ENCODE measurements around the gene FEM1C. TPM values are rescaled to one million over a fixed set of nuclear protein-coding genes. Genes with fewer than 3 reads are reported as not detected.

The FEM1C gene
- total RNA-seq, 1 experiment from 2014 or later, result 27.5 TPM

- no peak for TF ChIP-seq REST (IDR thresholded peaks at IDR 0.05; ENCODE audit: low read depth)
- no peak for TF ChIP-seq POLR2A (IDR thresholded peaks at IDR 0.05; ENCODE audit: borderline replicate concordance, extremely low read depth, insufficient read depth, insufficient read length)
Measured at GRCh38 chr5:115589043-115589442, 44.5 kb upstream of the FEM1C start (continued).

GRCh38 chr5:115588640-115589039 is 44.1 kb upstream of the FEM1C start:
- RAD21 ChIA-PET (ENCODE audit: low non-redundant PET in 1 of 2, low total read pairs in 2 of 2, uncharacterized antibody in 2 of 2, unreplicated experiment in 2 of 2), result no interaction called here
- POLR2A ChIA-PET, result no interaction called here
- no peak for DNase-seq (ENCODE audit: low read depth, low spot score)
- peaks cover 0 to under 1% of the 10 kb centered on the region in 2 experiments; a peak in 1 of 4 replicates for H3K4me1 ChIP-seq (ENCODE audit: control insufficient read depth in 1 of 2, insufficient read depth in 2 of 2, low read length in 2 of 2)
- H3K27me3 ChIP-seq (ENCODE audit: insufficient read depth, low read length), result no peaks in the 10 kb centered on the region
- intact Hi-C loops (cut with micrococcal nuclease), result loop anchor here (5.0 kb wide), 1 partner anchor 491 kb away; no protein-coding TSS in a partner anchor
- no peaks in the 10 kb centered on the region for H3K36me3 ChIP-seq (ENCODE audit: control insufficient read depth in 1 of 2, insufficient read depth in 2 of 2, low read length in 2 of 2)
- no peaks in the 10 kb centered on the region for H3K9me2 ChIP-seq (ENCODE audit: insufficient read depth)
- no peak for ATAC-seq
- no peak overlapping the region for H2AFZ ChIP-seq (ENCODE audit: low read depth, low read length, poor library complexity, severe bottlenecking)
- no peaks in the 10 kb centered on the region for H3K9me3 ChIP-seq (ENCODE audit: control insufficient read depth in 1 of 2, insufficient read depth in 1 of 2, low read depth in 1 of 2, low read length in 2 of 2)
- no peak overlapping the region for H3K4me2 ChIP-seq (ENCODE audit: low read length)
- no peak overlapping the region for H3K27ac ChIP-seq (ENCODE audit: low read depth, low read length)
- no TSS peak for BruUV-seq (replicated peaks)
- CTCF ChIA-PET, result interaction anchor here (1.6 kb wide), 1 partner anchor 27 kb away, joined by 3 read pairs; no protein-coding TSS in a partner anchor
- H3K4me3 ChIP-seq (replicated peaks in 1 of 2; ENCODE audit: low read depth in 1 of 2, low read length in 2 of 2), result no peak overlapping the region
- H4K20me1 ChIP-seq (ENCODE audit: insufficient read depth), result no peaks in the 10 kb centered on the region
- no peaks in the 10 kb centered on the region for H3K79me2 ChIP-seq (ENCODE audit: insufficient read depth, low read length)
- no peak overlapping the region for H3K9ac ChIP-seq (ENCODE audit: low read length)
- no peak for TF ChIP-seq ELF1 (IDR thresholded peaks at IDR 0.05; ENCODE audit: borderline replicate concordance, low read depth)
- TF ChIP-seq POLR2AphosphoS5 (IDR thresholded peaks at IDR 0.05; ENCODE audit: low read depth, low read length), result no peak
- TF ChIP-seq ZNF274 (IDR thresholded peaks at IDR 0.05; ENCODE audit: low read depth, low read length), result no peak
- TF ChIP-seq FOSL1 (IDR thresholded peaks at IDR 0.05; ENCODE audit: low read depth), result no peak
- no peak for TF ChIP-seq TCF7L2 (IDR thresholded peaks at IDR 0.05; ENCODE audit: borderline replicate concordance, extremely low read depth, insufficient read depth, insufficient read length)
- no peak for TF ChIP-seq SP1 (IDR thresholded peaks at IDR 0.05; ENCODE audit: low read depth)
- TF ChIP-seq MAX (IDR thresholded peaks at IDR 0.05), result no peak
- no peak for TF ChIP-seq EZH2phosphoT487 (IDR thresholded peaks at IDR 0.05; ENCODE audit: borderline replicate concordance)
- no peak for TF ChIP-seq EZH2 (IDR thresholded peaks at IDR 0.05)
- no peak for TF ChIP-seq CTCF (IDR thresholded peaks at IDR 0.05 in 2 of 3, conservative IDR thresholded peaks at IDR 0.05 in 1 of 3; ENCODE audit: borderline replicate concordance in 1 of 3, insufficient read depth in 1 of 3, low read depth in 2 of 3, low read length in 2 of 3)
- TF ChIP-seq SIN3A (IDR thresholded peaks at IDR 0.05; ENCODE audit: low read depth), result no peak
- TF ChIP-seq CEBPB (IDR thresholded peaks at IDR 0.05; ENCODE audit: low read depth), result no peak
- no peak for TF ChIP-seq RAD21 (IDR thresholded peaks at IDR 0.05; ENCODE audit: low read depth)
- TF ChIP-seq SRF (IDR thresholded peaks at IDR 0.05; ENCODE audit: low read depth), result no peak
- TF ChIP-seq REST (IDR thresholded peaks at IDR 0.05; ENCODE audit: low read depth), result no peak
- TF ChIP-seq ATF3 (IDR thresholded peaks at IDR 0.05), result no peak

Data from HCT116 (cell line).